Kidney epithelial cell (primary cell): Measurements from ENCODE around the gene INHBE. TPM values are rescaled to one million over a fixed set of nuclear protein-coding genes. Genes with fewer than 3 reads are reported as not detected.
"Not testable (repeated sequence)": the region's sequence is repeated elsewhere in the genome, so short reads cannot be mapped to it uniquely, and the experiment has no call there.

Experiments used
- DNase-seq: peaks from one replicate; pipeline ENCODE4 v3.0.0-alpha.2; 2010; ENCODE audit warnings: low read depth
- H3K27me3 ChIP-seq: 2 replicates; pipeline ENCODE4 v1.6.0; 2011; ENCODE audit warnings: low read length; ENCODE audit not compliant: control insufficient read depth, insufficient read depth
- H3K36me3 ChIP-seq: 2 replicates; pipeline ENCODE4 v1.5.1; 2011; ENCODE audit warnings: low read length; ENCODE audit not compliant: control insufficient read depth, insufficient read depth
- H3K4me3 ChIP-seq: 2 replicates; pipeline ENCODE4 v1.5.1; 2011; ENCODE audit warnings: low read depth, mild to moderate bottlenecking, control low read depth, low read length
- CTCF ChIP-seq: IDR thresholded peaks from 2 replicates; pipeline ENCODE4 v1.5.1; 2011; ENCODE audit warnings: mild to moderate bottlenecking, moderate library complexity, low read length, control low read depth, inconsistent platforms; ENCODE audit not compliant: insufficient read depth, poor library complexity, severe bottlenecking
- total RNA-seq: library from RNA; depleted of rRNA; stranded (reverse); fragments of >200 nt; gene quantifications from 2 replicates; pipeline ENCODE4 v1.2.3, GENCODE V29; 2015

INHBE gene
- total RNA-seq, 1 donor from 2014 or later, result 8.7 TPM

GRCh38 chr12:57419495-57419894 is 35.6 kb upstream of the INHBE start:
- no peak for TF ChIP-seq CTCF
- no peak overlapping the region for H3K4me3 ChIP-seq
- no peak for DNase-seq
- H3K27me3 ChIP-seq, result no peaks in the 10 kb centered on the region
- H3K36me3 ChIP-seq, result peaks cover 3% of the 10 kb centered on the region

- TF ChIP-seq CTCF, result no peak
- no peaks in the 10 kb centered on the region for H3K27me3 ChIP-seq
- DNase-seq, result no peak
- no peak overlapping the region for H3K4me3 ChIP-seq
- H3K36me3 ChIP-seq, result peaks cover 3% of the 10 kb centered on the region
Measured at GRCh38 chr12:57420482-57420881, 34.6 kb upstream of the INHBE start.

- H3K36me3 ChIP-seq, H3K4me3 ChIP-seq, DNase-seq, H3K27me3 ChIP-seq: not testable (repeated sequence)
Measured at GRCh38 chr12:57426948-57427347, 28.2 kb upstream of the INHBE start.

GRCh38 chr12:57428965-57429364 is 26.1 kb upstream of the INHBE start:
- Histone ChIP-seq H3K4me3 (no peak overlapping the region), H3K27me3 (no peaks in the 10 kb centered on the region), H3K36me3 (peaks cover under 1% of the 10 kb centered on the region)
- DNase-seq, result no peak
- TF ChIP-seq CTCF, result no peak

GRCh38 chr12:57429473-57430111 is 25.5 kb upstream of the INHBE start:
- no peak for TF ChIP-seq CTCF
- peak overlapping the region; percentile 63 for H3K4me3 ChIP-seq
- H3K36me3 ChIP-seq, result no peaks in the 10 kb centered on the region
- H3K27me3 ChIP-seq, result no peaks in the 10 kb centered on the region
- DNase-seq, result no peak

GRCh38 chr12:57430112-57430930 is 24.8 kb upstream of the INHBE start:
- DNase-seq, result no peak
- no peaks in the 10 kb centered on the region for H3K27me3 ChIP-seq
- peak; percentile 9 for TF ChIP-seq CTCF
- peak overlapping the region; percentile 63 for H3K4me3 ChIP-seq
- no peaks in the 10 kb centered on the region for H3K36me3 ChIP-seq
